ENCODE measurements around the gene ISL1.

DNA sequence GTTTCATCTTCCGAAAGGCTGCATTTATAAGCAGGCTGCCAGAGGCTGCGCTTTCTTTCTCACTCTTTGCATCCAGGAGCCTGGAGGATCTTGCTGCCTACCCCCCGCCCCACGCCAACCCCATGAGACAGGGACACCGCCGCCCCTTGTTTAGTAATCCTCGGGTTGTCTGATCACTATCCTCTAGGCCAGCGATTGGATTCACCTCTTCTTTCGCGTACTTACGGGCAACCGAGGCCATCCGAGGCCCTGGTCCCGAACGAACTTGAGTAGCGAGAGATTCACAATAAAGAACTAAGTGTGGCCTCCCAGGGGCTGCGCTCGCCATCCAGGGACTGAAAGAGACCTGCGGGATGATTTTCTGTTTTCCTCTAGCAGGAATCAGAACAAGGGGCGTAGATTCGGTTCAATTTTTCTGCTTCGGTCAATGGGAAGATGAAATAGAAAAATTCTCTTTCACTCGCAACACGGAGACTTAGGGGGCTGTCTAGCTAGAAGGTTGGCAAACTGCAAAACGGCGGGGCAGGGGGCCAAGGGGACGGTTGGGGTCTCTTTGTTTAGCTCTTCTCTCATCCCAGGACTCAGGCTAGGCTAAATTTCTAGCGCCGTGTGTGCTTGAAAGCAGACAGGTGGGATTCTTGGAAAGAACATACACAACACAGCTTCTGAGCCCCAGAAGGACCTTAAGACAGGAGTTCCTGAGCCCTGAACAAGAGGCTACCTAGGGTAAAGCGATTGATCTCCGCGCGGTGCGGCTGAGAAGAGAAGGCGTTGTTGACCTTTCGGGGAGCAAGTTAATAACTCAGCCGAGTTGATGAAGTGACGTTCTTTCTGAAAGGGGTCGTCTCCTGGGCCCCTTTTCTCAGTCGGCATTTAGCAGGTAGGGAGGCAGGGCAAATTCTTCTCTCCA is 5.8 kb upstream of the ISL1 start:
- no peak for TF ChIP-seq CTCF (IDR thresholded peaks at IDR 0.05)
- TF ChIP-seq EZH2phosphoT487 (IDR thresholded peaks at IDR 0.05) = peak; percentile 28

Data from neural progenitor cell (in vitro differentiated cells).